Activated naive CD4-positive, alpha-beta T cell treated with anti-CD3 and anti-CD28 coated beads, Interleukin-2, amount 10 ng/mL, durations not matched to agents 7 days and 5 days (primary cell): ENCODE measurements around the gene LHFPL3.
"Not testable (repeated sequence)": the region's sequence is repeated elsewhere in the genome, so short reads cannot be mapped to it uniquely, and the experiment has no call there.

Experiments used
- CTCF ChIA-PET: fragments of 350-600 bp; sonication (Branson Sonifier 250); formaldehyde crosslinking; loops from one replicate; lab custom pipeline; 2021; ENCODE audit warnings: antibody characterized with exemption; lab: Charles Lee
- DNase-seq: peaks from one replicate; pipeline ENCODE4 v3.0.0-alpha.2; 2020
- H3K27ac Mint-ChIP-seq: one replicate; pipeline ENCODE4 v1.8.0; 2021; ENCODE audit warnings: mild to moderate bottlenecking, moderate library complexity, mixed read lengths
- H3K27me3 Mint-ChIP-seq: one replicate; pipeline ENCODE4 v1.8.0; 2021; ENCODE audit warnings: mild to moderate bottlenecking, mixed read lengths
- H3K36me3 Mint-ChIP-seq: one replicate; pipeline ENCODE4 v1.8.0; 2021; ENCODE audit warnings: mixed read lengths
- H3K4me1 Mint-ChIP-seq: one replicate; pipeline ENCODE4 v1.8.0; 2021; ENCODE audit warnings: mixed read lengths
- H3K4me3 Mint-ChIP-seq: one replicate; pipeline ENCODE4 v1.8.0; 2021; ENCODE audit warnings: mild to moderate bottlenecking, moderate library complexity, mixed read lengths
- H3K9me3 Mint-ChIP-seq: one replicate; pipeline ENCODE4 v1.8.0; 2021; ENCODE audit warnings: mixed read lengths

LHFPL3 gene

GRCh38 chr7:104928721-104929400 lies 600.5 kb downstream of the LHFPL3 start:
- Mint-ChIP-seq H3K9me3 (no peaks in the 10 kb centered on the region), H3K27ac (no peak overlapping the region), H3K27me3 (no peaks in the 10 kb centered on the region), H3K4me3 (no peak overlapping the region), H3K36me3 (no peaks in the 10 kb centered on the region), H3K4me1 (no peaks in the 10 kb centered on the region)
- CTCF ChIA-PET = interaction anchor here (0.7 to 1.6 kb wide), 3 partner anchors 9 to 54 kb away, joined by 3 to 6 read pairs (median 5); no protein-coding TSS in a partner anchor
- DNase-seq = no peak

DNA sequence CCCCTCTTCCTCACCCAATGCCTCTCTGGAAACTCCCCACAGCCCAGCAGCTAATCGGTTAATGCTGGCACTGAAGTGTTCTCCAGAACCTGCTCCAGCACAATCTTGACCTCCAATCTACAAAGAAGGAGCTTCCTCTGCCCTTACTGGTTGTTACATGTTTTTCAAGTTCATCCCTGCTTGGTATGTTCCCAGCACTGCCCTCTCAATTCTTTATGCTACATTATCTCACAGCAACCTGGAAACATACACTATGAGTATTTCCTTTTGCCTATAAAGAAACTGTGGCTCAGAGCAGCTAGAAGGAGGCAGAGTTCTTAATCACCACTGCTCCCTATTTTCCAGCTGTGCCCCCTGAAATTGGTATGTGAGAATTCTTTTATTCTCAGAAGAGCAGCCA lies 601.5 kb downstream of the LHFPL3 start:
- no peak for DNase-seq
- no peak overlapping the region for H3K27ac Mint-ChIP-seq

GRCh38 chr7:104931181-104931781 lies 602.9 kb downstream of the LHFPL3 start:
- CTCF ChIA-PET = no interaction called here
- no peaks in the 10 kb centered on the region for H3K36me3 Mint-ChIP-seq
- H3K4me3 Mint-ChIP-seq = no peak overlapping the region
- no peaks in the 10 kb centered on the region for H3K9me3 Mint-ChIP-seq
- DNase-seq = no peak
- H3K27ac Mint-ChIP-seq = no peak overlapping the region
- no peaks in the 10 kb centered on the region for H3K4me1 Mint-ChIP-seq
- no peaks in the 10 kb centered on the region for H3K27me3 Mint-ChIP-seq

More for the DNA sequence above, 601.5 kb downstream of the LHFPL3 start:
- H3K36me3 Mint-ChIP-seq = no peaks in the 10 kb centered on the region
- H3K27me3 Mint-ChIP-seq = no peaks in the 10 kb centered on the region
- CTCF ChIA-PET = interaction anchor here (0.8 to 1.6 kb wide), 3 partner anchors 11 to 53 kb away, joined by 3 to 6 read pairs (median 5); no protein-coding TSS in a partner anchor
- no peak overlapping the region for H3K4me3 Mint-ChIP-seq
- H3K4me1 Mint-ChIP-seq = no peaks in the 10 kb centered on the region
- no peaks in the 10 kb centered on the region for H3K9me3 Mint-ChIP-seq

DNA sequence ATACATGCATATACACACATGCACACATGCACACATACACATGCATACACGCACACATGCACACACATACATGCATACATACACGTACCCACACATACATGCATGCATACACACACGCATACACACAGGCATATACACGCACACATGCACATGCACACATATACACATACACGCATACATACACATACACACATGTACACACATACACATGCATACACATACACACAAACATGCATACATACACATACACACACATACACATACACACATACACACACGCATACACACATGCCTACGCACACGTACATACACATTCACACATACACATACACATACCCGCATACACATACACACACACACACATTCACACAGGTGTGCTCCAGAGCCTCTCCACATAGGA lies 604.6 kb downstream of the LHFPL3 start:
- no peaks in the 10 kb centered on the region for H3K27me3 Mint-ChIP-seq
- H3K4me3 Mint-ChIP-seq = no peak overlapping the region
- CTCF ChIA-PET = no interaction called here
- DNase-seq = no peak
- no peaks in the 10 kb centered on the region for H3K36me3 Mint-ChIP-seq
- no peak overlapping the region for H3K27ac Mint-ChIP-seq
- no peaks in the 10 kb centered on the region for H3K4me1 Mint-ChIP-seq
- H3K9me3 Mint-ChIP-seq = no peaks in the 10 kb centered on the region

GRCh38 chr7:104933521-104933988 lies 605.2 kb downstream of the LHFPL3 start:
- no peak overlapping the region for H3K4me3 Mint-ChIP-seq
- H3K27me3 Mint-ChIP-seq = no peaks in the 10 kb centered on the region
- no peaks in the 10 kb centered on the region for H3K9me3 Mint-ChIP-seq
- H3K4me1 Mint-ChIP-seq = no peaks in the 10 kb centered on the region
- CTCF ChIA-PET = no interaction called here
- no peaks in the 10 kb centered on the region for H3K36me3 Mint-ChIP-seq
- DNase-seq = no peak
- no peak overlapping the region for H3K27ac Mint-ChIP-seq

DNA sequence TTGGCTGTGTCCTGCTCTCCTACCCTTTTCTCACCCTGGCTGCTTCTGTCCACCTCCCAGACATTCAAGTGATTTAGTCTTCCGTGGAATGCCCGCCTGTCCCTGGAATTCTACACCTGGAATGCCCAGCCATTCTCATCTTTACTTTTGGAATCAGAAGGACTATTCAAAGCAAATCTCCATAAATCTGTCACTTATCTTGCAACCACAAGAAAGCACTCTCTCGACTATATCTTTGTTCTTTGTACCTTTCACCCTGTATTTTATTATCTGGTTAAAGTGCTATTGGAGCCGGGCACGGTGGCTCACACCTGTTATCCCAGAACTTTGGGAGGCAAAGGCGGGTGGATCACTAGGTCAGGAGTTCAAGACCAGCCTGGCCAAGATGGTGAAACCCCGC lies 606.3 kb downstream of the LHFPL3 start:
- Mint-ChIP-seq H3K9me3 (no peaks in the 10 kb centered on the region), H3K4me1 (peaks cover 4% of the 10 kb centered on the region), H3K27me3 (no peaks in the 10 kb centered on the region), H3K27ac (no peak overlapping the region), H3K36me3 (no peaks in the 10 kb centered on the region), H3K4me3 (no peak overlapping the region)
- CTCF ChIA-PET = no interaction called here
- DNase-seq = no peak

DNA sequence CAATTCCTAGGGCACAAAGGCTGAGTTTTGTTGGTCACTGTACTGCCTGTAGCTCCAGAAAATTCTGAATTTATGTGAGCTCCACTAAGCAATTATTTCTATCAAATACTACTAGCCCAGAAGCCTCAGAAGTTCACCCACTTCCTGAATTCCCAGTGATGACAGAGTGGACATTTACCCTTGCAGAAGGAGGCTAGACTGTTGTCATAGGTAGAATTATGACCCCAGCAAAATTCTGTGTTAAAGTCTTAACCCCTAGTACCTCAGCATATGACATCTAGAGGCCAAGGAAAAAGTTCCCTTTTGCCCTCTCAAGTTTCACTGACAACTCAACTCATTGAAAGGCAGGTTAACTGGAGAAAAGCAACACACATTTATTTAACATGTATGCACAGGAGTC lies 606.9 kb downstream of the LHFPL3 start:
- no peak overlapping the region for H3K4me3 Mint-ChIP-seq
- no peak overlapping the region for H3K27ac Mint-ChIP-seq
- no peaks in the 10 kb centered on the region for H3K27me3 Mint-ChIP-seq
- H3K36me3 Mint-ChIP-seq = no peaks in the 10 kb centered on the region
- no peak for DNase-seq
- CTCF ChIA-PET = no interaction called here
- no peaks in the 10 kb centered on the region for H3K9me3 Mint-ChIP-seq
- H3K4me1 Mint-ChIP-seq = peaks cover 4% of the 10 kb centered on the region

DNA sequence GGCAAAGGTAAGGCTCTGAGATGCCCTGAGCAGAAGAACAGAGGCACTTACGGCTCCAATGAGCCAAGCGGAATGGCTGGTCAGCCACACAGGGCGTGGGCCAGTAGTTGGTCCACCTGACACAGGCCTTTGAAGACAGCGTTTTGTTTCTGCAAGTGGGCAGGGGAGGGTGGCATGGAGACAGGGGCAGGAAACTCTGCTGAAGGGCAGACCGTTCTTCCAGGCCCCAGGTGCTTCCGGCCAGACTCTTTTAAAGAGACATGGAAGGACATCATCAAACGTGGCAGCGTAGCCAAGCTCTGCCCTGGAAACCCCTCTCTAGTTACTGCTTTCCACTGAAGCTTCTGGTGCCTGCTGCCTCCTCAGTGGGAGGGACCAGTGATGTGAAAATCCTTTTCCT lies 608.1 kb downstream of the LHFPL3 start:
- Mint-ChIP-seq H3K27me3 (no peaks in the 10 kb centered on the region), H3K4me1 (peaks cover 14% of the 10 kb centered on the region), H3K4me3 (no peak overlapping the region), H3K27ac (no peak overlapping the region), H3K36me3 (peaks cover 5% of the 10 kb centered on the region), H3K9me3 (peaks cover 5% of the 10 kb centered on the region)
- CTCF ChIA-PET = interaction anchor here (0.7 kb wide), 1 partner anchor 53 kb away, joined by 3 read pairs; no protein-coding TSS in a partner anchor
- DNase-seq = no peak

DNA sequence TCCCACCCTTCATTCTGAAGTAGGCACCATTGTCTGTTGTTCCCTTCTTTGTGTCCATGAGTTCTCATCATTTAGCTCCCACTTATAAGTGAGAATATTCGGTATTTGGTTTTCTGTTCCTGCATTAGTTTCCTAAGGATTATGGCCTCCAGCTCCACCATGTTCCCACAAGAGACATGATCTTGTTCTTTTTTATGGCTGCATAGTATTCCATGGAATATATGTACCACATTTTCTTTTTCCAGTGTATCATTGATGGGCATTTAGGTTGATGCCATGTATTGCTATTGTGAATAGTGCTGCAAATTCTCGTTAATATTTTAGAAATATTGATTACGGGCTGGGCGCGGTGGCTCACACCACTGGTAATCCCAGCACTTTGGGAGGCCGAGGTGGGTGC lies 609.1 kb downstream of the LHFPL3 start:
- CTCF ChIA-PET, H3K4me3 Mint-ChIP-seq, DNase-seq: not testable (repeated sequence)

DNA sequence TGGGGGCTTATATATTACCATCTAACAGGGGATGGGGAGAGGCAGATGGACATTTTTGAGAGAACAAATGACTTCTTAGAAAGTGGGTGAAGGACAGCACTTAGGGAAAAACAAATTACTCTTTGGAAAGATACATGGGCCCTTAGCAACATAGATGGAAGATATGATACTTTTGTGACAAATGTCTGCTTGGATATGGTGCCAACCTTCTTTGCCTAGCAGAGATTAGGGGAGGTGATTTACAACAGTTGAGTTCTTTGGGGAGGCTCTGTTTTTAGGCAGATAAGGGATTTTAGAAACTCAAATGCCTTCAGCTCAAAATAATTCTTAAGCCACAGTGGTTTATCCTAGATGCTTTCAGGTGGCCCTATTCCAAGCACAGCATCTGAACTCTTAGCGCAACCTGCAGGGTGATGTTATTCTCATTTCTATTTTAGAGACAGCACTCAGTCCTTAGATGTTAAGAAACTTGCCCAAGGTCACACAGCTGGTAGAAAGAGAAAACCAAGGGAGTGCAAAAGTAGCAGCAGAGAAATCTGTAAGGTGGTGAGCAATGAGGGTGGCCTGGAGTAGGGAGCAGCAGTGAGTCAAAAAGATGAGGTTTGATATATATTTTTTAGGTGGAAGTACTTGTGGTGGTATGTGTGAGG lies 610.5 kb downstream of the LHFPL3 start:
- Mint-ChIP-seq H3K27me3 (no peaks in the 10 kb centered on the region), H3K36me3 (peaks cover 7% of the 10 kb centered on the region), H3K4me3 (no peak overlapping the region), H3K9me3 (peaks cover 5% of the 10 kb centered on the region), H3K27ac (peak overlapping the region; percentile 1), H3K4me1 (peaks cover 35% of the 10 kb centered on the region)
- no peak for DNase-seq
- CTCF ChIA-PET = interaction anchor here (0.9 kb wide), 2 partner anchors 16 to 40 kb away, joined by 3 read pairs; no protein-coding TSS in a partner anchor

More for the DNA sequence above, 609.1 kb downstream of the LHFPL3 start:
- H3K9me3 Mint-ChIP-seq, H3K36me3 Mint-ChIP-seq, H3K27me3 Mint-ChIP-seq, H3K27ac Mint-ChIP-seq: not testable (repeated sequence)
- H3K4me1 Mint-ChIP-seq = peaks cover 21% of the 10 kb centered on the region

DNA sequence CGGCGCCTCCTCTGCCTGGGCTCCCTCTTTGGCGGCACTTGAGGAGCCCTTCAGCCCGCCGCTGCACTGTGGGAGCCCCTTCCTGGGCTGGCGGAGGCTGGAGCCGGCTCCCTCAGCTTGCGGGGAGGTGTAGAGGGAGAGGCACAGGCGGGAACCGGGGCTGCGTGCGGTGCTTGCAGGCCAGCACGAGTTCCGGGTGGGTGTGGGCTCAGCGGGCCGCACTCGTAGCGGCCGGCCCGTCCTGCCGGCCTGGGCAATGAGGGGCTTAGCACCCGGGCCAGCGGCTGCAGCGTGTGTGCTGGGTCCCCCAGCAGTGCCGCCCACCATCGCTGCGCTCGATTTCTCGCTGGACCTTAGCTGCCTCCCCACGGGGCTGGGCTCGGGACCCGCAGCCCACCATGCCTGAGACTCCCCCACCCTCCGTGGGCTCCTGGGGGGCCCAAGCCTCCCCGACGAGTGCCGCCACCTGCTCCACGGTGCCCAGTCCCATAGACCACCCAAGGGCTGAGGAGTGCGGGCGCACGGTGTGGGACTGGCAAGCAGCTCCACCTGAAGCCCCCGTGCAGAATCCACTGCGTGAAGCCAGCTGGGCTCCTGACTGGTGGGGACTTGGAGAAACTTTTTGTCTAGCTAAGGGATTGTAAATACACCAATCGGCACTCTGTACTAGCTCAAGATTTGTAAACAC lies 611.8 kb downstream of the LHFPL3 start:
- Mint-ChIP-seq H3K27ac (peak overlapping the region; percentile 99), H3K36me3 (peaks cover 7% of the 10 kb centered on the region), H3K4me3 (peak overlapping the region; percentile 81), H3K9me3 (peaks cover 5% of the 10 kb centered on the region), H3K27me3 (no peaks in the 10 kb centered on the region), H3K4me1 (peaks cover 46% of the 10 kb centered on the region)
- CTCF ChIA-PET = interaction anchor here (0.6 to 1.4 kb wide), 8 partner anchors 10 to 44 kb away, joined by 3 to 6 read pairs (median 4); no protein-coding TSS in a partner anchor
- DNase-seq = no peak

DNA sequence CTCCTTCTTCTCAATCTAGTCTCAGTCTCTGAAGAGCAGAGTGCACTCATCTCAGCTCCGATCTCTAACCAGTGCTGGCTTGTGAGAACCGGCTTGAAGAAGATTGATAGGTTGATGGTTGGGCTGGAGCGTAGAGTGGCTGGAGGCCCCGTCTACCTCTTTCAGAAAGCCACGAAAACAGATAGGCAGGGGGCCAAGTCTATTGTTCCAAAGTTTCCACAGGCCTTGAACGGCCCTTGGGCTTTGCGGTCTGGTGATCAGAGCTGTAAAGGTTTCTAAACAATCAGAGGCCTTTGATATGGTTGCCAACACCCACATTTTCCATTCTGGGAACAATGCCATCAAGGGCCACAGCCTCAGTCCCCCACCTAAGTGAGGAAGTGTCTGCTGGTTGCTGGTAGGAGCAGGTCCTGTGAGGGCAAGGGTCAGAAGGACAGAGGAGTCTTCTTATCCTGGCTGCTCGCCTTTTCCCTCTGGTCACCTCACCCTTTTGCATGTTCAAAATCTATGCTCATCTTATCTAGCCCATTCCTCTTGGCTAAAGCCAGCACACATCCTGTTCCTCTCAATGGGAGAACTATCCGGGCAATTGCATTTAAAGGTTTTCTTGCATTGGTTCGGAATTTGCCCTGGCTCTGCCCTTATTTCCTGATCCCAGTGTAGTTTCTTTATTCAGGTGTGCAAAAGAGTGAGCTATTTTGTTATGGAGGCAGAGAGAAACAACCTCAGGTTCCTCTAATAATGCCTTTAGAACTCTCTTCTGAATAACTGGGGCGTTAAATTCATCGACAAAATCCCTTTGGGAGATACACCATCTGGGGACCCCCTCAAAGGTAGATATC lies 615.3 kb downstream of the LHFPL3 start:
- peaks cover 5% of the 10 kb centered on the region for H3K9me3 Mint-ChIP-seq
- H3K4me3 Mint-ChIP-seq = peak overlapping the region; percentile 69
- peaks cover 7% of the 10 kb centered on the region for H3K36me3 Mint-ChIP-seq
- CTCF ChIA-PET = interaction anchor here (1.2 to 2.0 kb wide), 5 partner anchors 12 to 69 kb away, joined by 4 to 7 read pairs (median 4); no protein-coding TSS in a partner anchor
- peak; percentile 78 for DNase-seq
- peaks cover 63% of the 10 kb centered on the region for H3K4me1 Mint-ChIP-seq
- H3K27me3 Mint-ChIP-seq = no peaks in the 10 kb centered on the region
- peak overlapping the region; percentile 99 for H3K27ac Mint-ChIP-seq

DNA sequence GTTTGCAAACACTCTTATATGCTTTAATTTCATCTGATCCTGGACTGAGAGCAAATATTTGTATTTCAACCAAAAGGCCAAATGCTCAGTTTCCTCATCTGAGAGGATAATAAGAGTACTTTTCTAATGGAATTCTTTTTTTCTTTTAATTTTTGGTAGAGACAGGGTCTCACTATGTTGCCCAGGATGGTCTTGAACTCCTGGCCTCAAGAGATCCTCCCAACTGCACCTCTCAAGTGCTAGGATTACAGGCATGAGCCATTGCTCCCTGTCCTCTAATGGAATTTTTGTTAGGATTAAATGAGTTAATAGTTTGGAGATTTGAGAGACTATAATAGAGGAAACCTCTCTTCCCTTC lies 617.2 kb downstream of the LHFPL3 start:
- no peak for DNase-seq
- no peaks in the 10 kb centered on the region for H3K27me3 Mint-ChIP-seq
- peak overlapping the region; percentile 69 for H3K4me3 Mint-ChIP-seq
- H3K9me3 Mint-ChIP-seq = peaks cover 3% of the 10 kb centered on the region
- peaks cover 7% of the 10 kb centered on the region for H3K36me3 Mint-ChIP-seq
- CTCF ChIA-PET = interaction anchor here (0.9 to 2.4 kb wide), 4 partner anchors 11 to 66 kb away, joined by 3 to 18 read pairs (median 5); no protein-coding TSS in a partner anchor
- H3K4me1 Mint-ChIP-seq = peaks cover 58% of the 10 kb centered on the region
- peak overlapping the region; percentile 99 for H3K27ac Mint-ChIP-seq
